Limb (tissue), 2 donors: ENCODE measurements around the gene COLEC11.

Experiments
- DNase-seq, 2 donors: peaks; one replicate each; pipeline ENCODE4 v3.0.0-alpha.2; 2016; ENCODE audit errors: extremely low spot score in 2 of 2

Gene COLEC11

GRCh38 chr2:3584608-3585260 is 10.2 kb upstream of the COLEC11 start:
- no peak for DNase-seq

DNA sequence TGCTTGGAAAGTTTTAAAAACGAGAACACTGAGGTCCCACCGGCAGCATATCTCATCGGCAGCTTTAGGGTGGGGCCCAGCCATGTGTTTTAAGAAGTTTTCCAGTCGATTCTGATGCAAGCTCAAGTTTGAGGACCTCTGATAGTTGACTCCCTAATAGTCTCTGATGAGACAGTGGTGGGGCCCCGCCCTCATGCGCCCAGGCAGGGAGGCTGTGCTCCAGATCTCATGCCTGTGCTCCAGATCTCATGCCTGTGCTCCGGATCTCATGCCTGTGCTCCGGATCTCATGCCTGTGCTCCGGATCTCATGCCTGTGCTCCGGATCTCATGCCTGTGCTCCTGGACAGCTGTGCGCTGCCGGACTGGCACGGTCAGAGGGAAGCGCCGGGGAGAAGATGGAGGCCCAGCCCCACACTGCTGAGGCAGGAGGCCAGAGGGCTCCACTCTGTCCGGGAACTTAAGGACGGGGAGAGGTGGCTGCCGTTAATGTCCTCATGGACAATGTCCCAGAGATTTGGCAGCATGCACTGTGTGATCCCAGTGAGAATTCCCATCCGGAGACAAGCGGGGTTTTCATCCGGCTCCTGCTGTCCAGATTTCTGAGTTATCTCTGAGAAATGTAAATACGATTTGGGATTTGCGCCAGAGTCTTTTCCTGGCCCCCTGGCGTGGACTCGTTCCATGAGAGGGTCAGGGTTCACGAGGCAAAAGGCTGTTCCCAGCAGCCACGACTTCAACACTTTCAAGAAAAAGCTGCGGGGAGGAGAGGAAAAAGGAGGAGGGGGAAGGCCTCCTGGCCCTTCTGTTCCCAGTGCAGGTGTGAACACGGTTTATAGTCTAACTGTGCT is 9.4 kb upstream of the COLEC11 start:
- peak in 1 of 2 donors; percentile 20 for DNase-seq

DNA sequence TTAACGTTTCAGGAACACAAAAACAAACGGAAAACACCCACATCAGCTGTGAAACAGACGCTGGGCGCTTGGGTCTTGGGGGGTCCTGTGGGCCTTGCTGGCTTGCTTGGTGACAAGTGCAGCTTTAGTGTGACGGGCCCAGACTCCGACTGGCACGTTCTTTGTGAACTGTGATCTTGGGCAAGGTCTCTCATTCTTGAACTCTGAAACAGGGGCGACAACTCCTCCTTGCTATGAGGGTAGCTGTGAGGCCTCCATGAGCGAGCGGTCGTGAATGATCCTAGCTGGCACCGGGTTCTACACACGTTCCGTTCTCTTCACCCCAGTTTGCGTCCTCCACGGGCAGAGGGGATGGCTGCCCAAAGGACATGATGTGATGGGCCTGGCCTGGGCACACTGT is 8.7 kb upstream of the COLEC11 start:
- DNase-seq = no peak

GRCh38 chr2:3587021-3587420 is 7.9 kb upstream of the COLEC11 start:
- DNase-seq = no peak

DNA sequence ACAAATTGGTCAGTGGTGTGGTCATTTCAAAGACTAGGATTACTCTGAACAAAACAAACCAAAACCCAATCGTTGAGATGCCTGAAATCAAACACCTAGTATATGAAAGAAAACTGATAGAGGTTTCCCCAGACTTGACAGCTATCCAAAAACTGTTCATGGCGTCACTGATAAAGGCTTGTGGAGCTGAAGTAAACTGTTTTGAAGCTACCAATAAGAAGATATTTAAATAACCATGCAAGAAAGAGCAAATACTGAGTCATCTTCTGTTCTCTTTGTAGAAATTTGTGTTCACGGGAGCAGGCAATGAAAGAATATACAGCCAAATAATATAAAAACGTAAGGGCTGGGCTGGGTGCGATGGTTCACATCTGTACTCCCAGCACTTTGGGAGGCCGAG is 7.5 kb upstream of the COLEC11 start:
- no peak for DNase-seq

GRCh38 chr2:3588084-3588483 is 6.8 kb upstream of the COLEC11 start:
- no peak for DNase-seq

DNA sequence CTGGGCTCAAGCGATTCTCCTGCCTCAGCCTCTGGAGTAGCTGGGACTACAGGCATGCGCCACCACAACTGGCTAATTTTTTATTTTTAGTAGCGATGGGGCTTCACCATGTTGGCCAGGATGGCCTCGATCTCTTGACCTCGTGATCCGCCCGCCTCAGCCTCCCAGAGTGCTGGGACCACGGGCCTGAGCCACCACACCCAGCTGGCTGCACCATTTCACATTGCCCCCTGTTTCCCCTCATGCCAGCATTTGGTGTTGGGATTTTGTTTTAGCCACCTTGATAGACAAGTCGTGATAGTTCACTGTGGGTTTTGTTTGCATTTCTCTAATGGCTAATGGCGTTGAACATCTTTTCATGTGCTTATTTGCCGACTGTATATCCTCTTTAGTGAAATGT is 5.8 kb upstream of the COLEC11 start:
- no peak for DNase-seq

GRCh38 chr2:3595404-3595803 is 492 bp downstream of the COLEC11 start:
- DNase-seq = no peak

DNA sequence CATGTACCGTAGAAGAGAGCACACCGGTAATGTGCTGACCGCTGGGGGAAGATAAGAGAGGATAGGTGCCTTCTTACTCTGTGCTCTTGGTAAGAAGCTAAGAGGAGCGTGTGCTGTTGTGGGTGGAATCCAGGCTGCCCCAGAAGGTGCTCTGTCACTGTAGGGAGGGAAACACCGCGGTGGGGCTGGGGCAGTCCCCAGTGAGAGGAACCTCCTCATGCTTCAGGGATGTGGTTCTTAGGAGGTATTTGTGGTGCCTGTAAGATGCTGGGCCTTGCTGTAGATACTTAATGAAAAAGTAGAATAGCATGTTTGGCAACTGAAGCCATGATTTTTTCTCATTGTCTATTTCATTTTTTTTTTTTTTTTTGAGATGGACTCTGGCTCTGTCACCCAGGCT is 1.1 kb downstream of the COLEC11 start:
- no peak for DNase-seq

DNA sequence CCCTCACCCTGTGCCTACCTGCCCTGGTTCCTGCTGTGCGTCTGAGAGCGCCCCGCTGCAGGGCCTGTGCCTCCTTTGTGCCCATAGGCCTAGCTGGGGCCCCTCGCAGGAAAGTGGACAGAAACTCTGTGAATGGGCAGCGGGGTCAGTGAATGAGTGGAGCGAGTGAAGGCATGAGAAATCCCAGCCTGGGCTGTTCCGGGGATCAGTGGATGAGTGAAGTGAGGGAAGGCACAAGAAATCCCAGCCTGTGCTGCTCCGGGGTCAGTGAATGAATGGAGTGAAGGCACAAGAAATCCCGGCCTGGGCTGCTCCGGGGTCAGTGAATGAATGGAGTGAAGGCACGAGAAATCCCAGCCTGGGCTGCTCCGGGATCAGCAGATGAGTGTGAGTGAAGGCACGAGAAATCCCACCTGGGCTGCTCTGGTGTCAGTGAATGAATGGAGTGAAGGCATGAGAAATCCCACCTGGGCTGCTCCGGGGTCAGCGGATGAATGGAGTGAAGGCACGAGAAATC is 2.0 kb downstream of the COLEC11 start:
- DNase-seq = no peak

DNA sequence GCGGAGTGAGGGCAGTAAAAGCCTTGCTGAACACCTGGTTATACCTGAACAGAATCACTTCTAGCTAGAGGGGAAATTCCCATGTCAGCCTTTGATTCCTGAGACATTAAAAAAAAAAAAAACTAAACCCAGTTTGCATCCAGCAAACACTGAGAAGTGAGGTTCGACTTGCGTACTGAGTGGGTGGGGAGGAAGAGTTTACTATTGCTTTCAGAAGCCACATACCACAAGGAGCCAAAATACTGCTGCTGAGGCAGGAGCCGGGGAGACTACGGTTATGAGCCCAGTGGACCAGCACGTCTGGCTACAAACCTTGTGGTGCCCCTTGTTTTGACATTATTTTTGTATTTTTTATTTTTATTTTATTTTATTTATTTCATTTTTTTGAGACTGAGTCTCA is 2.7 kb downstream of the COLEC11 start:
- DNase-seq = no peak

DNA sequence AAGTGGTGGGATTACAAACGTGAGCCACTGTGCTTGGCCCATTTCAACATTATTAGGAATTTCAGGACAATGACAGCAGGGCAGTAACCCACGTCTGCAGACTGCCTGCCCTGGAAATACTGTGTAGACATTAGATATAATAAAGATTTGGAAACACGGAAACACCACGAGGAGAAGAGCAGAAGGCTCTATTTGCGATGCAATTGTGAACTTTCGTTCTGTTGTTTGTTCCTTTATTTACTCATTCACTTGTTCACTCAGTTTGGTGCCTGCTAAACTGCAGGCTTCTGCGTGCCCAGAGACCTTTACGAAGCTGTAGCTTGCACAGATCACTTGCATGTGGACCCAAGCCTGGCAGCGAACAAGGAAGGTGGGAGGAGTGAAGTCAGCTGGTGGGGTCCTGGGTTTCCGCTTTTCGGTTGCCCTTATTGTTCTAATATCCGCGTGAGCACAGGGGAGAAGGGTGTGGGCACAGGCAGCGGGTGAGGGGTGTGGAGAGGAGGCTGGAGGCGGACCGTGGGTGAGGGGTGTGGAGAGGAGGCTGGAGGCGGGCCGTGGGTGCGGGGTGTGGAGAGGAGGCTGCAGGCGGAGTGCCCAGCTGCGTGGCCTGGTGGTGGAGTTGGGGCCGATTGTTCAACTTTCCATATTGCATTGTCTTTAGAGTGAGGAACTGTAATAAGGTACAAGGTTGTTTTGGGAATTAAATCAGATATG is 3.4 kb downstream of the COLEC11 start:
- DNase-seq = no peak

- DNase-seq = no peak
Observed at GRCh38 chr2:3598912-3599854, 4.3 kb downstream of the COLEC11 start.

GRCh38 chr2:3600256-3600855 is 5.4 kb downstream of the COLEC11 start:
- DNase-seq = no peak

- no peak for DNase-seq
Observed at GRCh38 chr2:3601561-3602271, 6.8 kb downstream of the COLEC11 start.

GRCh38 chr2:3602553-3603339 is 7.8 kb downstream of the COLEC11 start:
- no peak for DNase-seq

GRCh38 chr2:3603536-3604206 is 8.8 kb downstream of the COLEC11 start:
- no peak for DNase-seq

DNA sequence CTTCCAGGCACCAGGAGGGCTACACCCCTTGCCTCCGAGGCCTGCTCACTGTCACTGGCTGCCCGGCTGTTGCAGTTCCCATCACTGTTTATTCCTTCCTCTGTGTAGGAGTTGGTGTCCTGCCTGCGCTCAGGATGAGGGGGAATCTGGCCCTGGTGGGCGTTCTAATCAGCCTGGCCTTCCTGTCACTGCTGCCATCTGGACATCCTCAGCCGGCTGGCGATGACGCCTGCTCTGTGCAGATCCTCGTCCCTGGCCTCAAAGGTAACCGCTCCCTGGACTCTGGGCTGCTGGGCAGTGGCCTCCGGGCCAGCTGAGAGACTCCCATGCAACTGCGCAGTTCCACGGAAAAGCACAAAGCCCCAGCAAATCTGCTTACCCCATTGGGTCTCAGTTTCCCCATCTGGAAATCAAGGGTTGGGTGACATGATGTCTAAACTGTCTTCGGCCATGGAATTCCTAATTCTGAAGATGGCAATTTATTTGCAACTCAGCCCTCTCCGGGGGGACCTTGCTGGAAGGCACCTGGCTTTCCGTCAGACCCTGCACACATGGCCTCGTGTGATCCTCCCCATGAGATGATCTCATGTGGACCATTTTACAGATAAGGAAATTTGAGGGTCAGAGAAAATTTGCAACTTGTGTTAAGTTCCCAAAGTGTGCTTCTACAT is 9.4 kb downstream of the COLEC11 start:
- no peak for DNase-seq
